Measurements from ENCODE around the gene PLEKHA8. TPM values are rescaled to one million over a fixed set of nuclear protein-coding genes. Genes with fewer than 3 reads are reported as not detected.

The PLEKHA8 gene
- total RNA-seq, 2 experiments from 2014 or later, result 11.0 to 31.7 TPM

GRCh38 chr7:30022991-30023390 lies 5.2 kb upstream of the PLEKHA8 start:
- Histone ChIP-seq H3K9me2 (ENCODE audit: insufficient read depth, low read length) (no peaks in the 10 kb centered on the region), H3K9me3 (ENCODE audit: low read length) (no peaks in the 10 kb centered on the region), H3K4me1 (ENCODE audit: insufficient read depth, low read length, poor library complexity, severe bottlenecking) (peaks cover 47% of the 10 kb centered on the region), H2AFZ (ENCODE audit: low read length) (no peak overlapping the region), H3K4me3 (ENCODE audit: low read depth, low read length, poor library complexity, severe bottlenecking) (peak overlapping the region; percentile 81), H3K27ac (ENCODE audit: low read depth, low read length, poor library complexity, severe bottlenecking) (no peak overlapping the region), H3K4me2 (ENCODE audit: low read length) (peak overlapping the region; percentile 86), H4K20me1 (ENCODE audit: insufficient read depth, low read length) (no peaks in the 10 kb centered on the region), H3K79me2 (ENCODE audit: insufficient read depth, low read depth, low read length) (peaks cover 28% of the 10 kb centered on the region; the same call in 1 of the 2 replicates), H3K36me3 (ENCODE audit: insufficient read depth, low read length) (peaks cover 31% of the 10 kb centered on the region)
- no peak for TF ChIP-seq EZH2phosphoT487 (IDR thresholded peaks at IDR 0.05; ENCODE audit: borderline replicate concordance, low read depth, low read length)
- TF ChIP-seq CTCF (conservative IDR thresholded peaks at IDR 0.05; ENCODE audit: low read length), result no peak
- DNase-seq (ENCODE audit: low spot score), result no peak
- no TSS peak for BruUV-seq (replicated peaks)
- POLR2A ChIA-PET, result no interaction called here
- CTCF ChIA-PET (ENCODE audit: unreplicated experiment), result no interaction called here
- intact Hi-C loops (cut with micrococcal nuclease; ENCODE audit: unreplicated experiment), result no loop called here

GRCh38 chr7:30023524-30023923 lies 4.7 kb upstream of the PLEKHA8 start:
- peaks cover 28% of the 10 kb centered on the region; the same call in 1 of the 2 replicates for H3K79me2 ChIP-seq (ENCODE audit: insufficient read depth, low read depth, low read length)

More at GRCh38 chr7:30023524-30023923, 4.7 kb upstream of the PLEKHA8 start:
- Histone ChIP-seq H3K4me2 (ENCODE audit: low read length) (peak overlapping the region; percentile 86), H3K27ac (ENCODE audit: low read depth, low read length, poor library complexity, severe bottlenecking) (no peak overlapping the region), H3K9me3 (ENCODE audit: low read length) (no peaks in the 10 kb centered on the region), H2AFZ (ENCODE audit: low read length) (no peak overlapping the region), H3K4me3 (ENCODE audit: low read depth, low read length, poor library complexity, severe bottlenecking) (peak overlapping the region; percentile 81), H3K9me2 (ENCODE audit: insufficient read depth, low read length) (no peaks in the 10 kb centered on the region), H3K4me1 (ENCODE audit: insufficient read depth, low read length, poor library complexity, severe bottlenecking) (peaks cover 47% of the 10 kb centered on the region), H3K36me3 (ENCODE audit: insufficient read depth, low read length) (peaks cover 26% of the 10 kb centered on the region), H4K20me1 (ENCODE audit: insufficient read depth, low read length) (no peaks in the 10 kb centered on the region)
- ChIA-PET POLR2A (interaction anchor here (0.6 kb wide), 1 partner anchor 48 kb away, joined by 3 read pairs; no protein-coding TSS in a partner anchor), CTCF (ENCODE audit: unreplicated experiment) (no interaction called here)
- intact Hi-C loops (cut with micrococcal nuclease; ENCODE audit: unreplicated experiment), result no loop called here
- no peak for TF ChIP-seq CTCF (conservative IDR thresholded peaks at IDR 0.05; ENCODE audit: low read length)
- no peak for TF ChIP-seq EZH2phosphoT487 (IDR thresholded peaks at IDR 0.05; ENCODE audit: borderline replicate concordance, low read depth, low read length)
- no peak for DNase-seq (ENCODE audit: low spot score)
- no TSS peak for BruUV-seq (replicated peaks)
